Skin epidermis (tissue), 12 donors: ENCODE data around the gene DUSP11.
"Not testable (repeated sequence)": the region's sequence is repeated elsewhere in the genome, so short reads cannot be mapped to it uniquely, and the experiment has no call there.

Experiments
- H3K27ac ChIP-seq, 21 experiments: fragments of 200-600 bp; sonication (generic) in 11 of 21; one replicate each; pipeline ENCODE4 v1.5.0; 2020; ENCODE audit warnings: mild to moderate bottlenecking in 3 of 21, inconsistent platforms in 2 of 21, moderate library complexity in 2 of 21
- H3K4me3 ChIP-seq, 7 experiments: fragments of 200-600 bp; sonication (generic) in 2 of 7; one replicate each; pipeline ENCODE4 v1.5.0; 2020; ENCODE audit warnings: inconsistent platforms in 2 of 7, mild to moderate bottlenecking in 2 of 7, moderate library complexity in 1 of 7

DUSP11 gene

DNA sequence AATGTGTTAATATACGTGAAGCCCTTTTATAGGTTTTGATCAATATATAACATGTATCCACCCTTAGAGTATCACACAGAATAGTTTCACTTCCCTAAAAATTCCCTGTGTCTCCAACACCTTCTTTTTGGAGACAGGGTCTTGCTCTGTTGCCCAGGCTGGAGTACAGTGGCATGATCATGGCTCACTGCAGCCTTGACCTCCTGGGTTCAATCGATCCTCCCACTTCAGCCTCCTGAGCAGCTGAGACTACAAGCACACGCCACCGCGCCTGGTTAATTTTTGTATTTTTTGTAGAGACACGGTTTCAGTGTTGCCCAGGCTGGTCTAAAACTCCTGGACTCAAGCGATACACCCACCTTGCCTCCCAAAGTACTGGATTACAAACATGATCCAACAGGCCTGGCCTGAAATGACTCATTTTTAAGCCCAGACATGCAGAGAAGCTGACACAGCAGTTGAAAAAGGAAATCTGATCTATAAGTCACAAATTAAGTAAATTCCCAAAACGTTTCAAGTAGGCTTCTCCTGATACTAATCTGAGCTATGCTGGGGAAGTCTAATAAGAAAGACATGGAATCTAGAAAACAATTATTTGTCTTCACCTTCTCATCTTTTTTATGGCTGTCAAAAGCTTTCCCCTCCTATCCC is 2.9 kb downstream of the DUSP11 start:
- peak overlapping the region in 10 of 21 experiments; percentile 4 to 69 (median 32) for H3K27ac ChIP-seq
- H3K4me3 ChIP-seq, result no peak overlapping the region

DNA sequence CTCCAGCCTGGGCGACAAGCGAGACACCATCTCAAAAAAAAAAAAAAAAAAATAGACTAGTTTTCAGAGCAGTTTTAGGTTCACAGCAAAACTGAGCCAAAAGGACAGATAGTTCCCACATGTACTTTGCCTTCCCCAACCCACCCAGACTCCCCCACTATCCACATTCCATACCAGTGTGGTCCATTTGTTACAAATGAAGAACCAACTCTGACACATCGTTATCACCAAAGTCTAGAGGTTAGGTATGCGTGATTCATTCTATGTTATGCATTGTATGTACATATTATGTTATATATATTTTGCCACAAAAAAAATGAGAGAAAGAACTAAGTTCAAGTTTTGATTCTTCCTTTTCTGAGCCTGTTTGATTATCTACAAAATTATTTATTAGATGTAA is 3.5 kb downstream of the DUSP11 start:
- Histone ChIP-seq H3K27ac (peak overlapping the region in 2 of 21 experiments; percentile 4 to 5), H3K4me3 (no peak overlapping the region)

DNA sequence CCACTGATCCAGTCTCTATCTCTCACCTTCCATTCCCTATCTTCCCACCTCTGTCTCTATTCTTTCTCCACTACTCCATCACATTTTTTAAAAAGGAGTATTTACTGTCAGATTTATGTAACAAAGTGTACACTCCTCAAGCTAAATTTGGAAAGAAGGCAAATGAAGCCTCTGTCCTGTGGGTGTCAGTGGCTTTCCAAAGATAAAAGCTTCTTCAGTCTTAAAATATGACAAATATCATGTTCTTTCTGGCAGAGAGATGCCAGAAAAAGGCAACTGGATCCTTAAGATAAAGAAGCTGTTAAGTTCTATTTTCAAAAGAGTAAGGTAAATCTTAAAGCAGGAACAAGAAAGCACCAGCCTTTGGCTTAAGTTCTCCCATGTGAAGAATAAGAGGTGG is 7.1 kb downstream of the DUSP11 start:
- H3K27ac ChIP-seq, result no peak overlapping the region
- H3K4me3 ChIP-seq, result no peak overlapping the region

DNA sequence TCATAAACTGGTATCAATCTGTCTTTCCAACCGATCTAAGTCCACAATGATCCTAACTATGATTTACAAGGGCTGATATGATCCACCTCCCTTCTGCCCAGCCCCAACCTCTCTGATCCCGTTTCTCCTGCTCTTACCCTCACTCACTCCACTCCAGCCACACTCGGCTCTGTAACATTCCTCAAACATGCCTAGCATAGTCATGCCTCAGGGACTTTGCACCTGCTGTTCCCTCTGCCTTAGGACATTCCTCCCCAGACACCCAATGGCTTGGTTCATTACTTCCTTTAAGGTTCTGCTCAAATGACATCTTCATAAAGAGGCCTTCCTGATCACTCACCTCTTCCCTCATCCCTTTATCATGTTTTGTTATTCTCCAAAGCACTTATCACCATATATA is 9.2 kb downstream of the DUSP11 start:
- no peak overlapping the region for H3K4me3 ChIP-seq

DNA sequence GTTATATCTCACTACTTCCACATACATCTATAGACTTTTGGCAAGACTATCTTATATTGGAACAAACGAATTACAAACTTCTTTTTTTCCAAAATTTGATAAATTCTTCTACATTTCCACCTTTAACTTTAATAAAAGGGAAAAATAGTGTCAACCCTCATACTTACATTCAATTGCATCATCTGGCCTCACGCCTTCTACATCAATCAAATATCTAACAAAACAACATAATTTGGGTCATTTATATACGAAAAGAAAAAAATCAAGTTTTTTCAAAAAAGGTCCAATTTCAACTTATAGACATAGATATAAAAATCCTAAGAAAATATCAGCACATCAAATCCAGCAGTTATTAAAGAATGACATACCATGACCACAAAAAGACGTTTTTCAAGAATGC is 12.9 kb downstream of the DUSP11 start:
- no peak overlapping the region for H3K27ac ChIP-seq
- no peak overlapping the region for H3K4me3 ChIP-seq

More for the DNA sequence above, 9.2 kb downstream of the DUSP11 start:
- no peak overlapping the region for H3K27ac ChIP-seq

DNA sequence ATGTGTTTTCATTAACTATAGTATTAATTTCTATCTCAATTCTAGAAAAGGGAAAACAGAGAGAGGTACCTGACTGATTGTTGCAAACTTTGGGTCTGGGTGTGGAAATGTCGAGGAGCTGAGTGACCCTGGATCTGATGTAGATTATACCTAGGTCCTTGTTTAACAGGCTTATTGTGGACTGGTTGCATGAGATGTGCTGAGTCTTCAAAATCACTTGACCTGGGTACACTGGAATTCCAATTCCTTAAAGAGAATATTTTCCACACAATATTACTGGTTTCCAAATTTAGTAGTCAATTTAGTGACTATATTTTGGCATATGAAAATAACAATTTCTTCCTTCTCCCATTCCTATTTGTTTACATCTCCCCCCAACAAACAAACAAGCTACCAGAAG is 13.6 kb downstream of the DUSP11 start:
- Histone ChIP-seq H3K27ac (no peak overlapping the region), H3K4me3 (no peak overlapping the region)

DNA sequence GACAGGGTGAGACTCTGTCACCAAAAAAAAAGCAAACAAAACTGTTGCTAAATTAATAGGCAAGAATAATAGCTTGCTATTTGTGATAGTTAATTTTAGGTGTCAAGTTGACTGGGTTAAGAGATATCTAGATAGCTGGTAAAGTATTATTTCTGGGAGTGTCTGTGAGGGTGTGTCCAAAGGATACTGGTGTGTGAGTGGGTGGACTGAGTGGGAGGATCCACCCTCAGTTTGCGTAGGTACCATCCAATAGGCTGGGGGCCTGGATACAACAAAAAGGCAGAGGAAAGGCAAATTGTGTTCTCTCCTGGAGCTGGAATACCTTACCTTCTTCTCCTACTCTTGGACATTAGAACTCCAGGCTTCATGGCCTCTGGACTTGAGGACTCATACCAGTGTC is 15.0 kb downstream of the DUSP11 start:
- no peak overlapping the region for H3K27ac ChIP-seq
- no peak overlapping the region for H3K4me3 ChIP-seq

DNA sequence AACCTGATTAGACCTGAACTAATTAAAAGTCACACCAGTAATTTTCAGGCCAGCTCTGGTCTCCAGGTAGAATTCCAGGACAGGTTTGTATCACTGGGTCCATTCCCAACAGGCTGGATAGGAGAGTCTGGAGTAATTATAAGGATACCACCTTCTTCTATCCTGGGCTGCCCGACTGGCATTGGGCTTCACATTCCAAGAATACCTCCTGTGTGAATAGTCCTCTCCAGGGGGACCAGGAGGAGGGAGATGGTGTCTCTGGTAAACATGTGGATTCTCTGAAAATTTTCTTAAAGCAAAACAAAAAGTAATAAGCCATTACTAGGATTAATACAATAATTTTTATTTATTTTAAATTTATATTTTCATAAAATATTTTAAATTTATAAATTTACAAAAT is 17.3 kb downstream of the DUSP11 start:
- Histone ChIP-seq H3K4me3 (no peak overlapping the region), H3K27ac (no peak overlapping the region)

DNA sequence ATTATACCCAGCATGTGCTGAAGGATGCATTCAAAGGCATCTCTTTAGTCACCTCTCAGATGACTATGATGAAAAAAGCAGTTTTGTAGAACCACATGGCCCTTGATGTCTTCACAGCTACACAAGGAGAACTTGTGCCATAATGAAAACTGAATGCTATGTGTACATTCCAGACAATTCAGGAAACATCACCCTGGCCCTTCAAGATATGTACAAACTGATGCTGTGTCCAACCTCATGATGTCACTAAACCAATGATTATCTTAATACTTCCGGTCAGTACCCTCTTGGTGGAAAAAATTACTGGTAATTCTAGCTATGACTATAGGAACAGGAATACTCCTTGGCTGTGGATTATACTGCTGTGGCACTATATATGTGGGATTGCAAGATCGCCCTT is 20.0 kb downstream of the DUSP11 start:
- H3K27ac ChIP-seq, result no peak overlapping the region

DNA sequence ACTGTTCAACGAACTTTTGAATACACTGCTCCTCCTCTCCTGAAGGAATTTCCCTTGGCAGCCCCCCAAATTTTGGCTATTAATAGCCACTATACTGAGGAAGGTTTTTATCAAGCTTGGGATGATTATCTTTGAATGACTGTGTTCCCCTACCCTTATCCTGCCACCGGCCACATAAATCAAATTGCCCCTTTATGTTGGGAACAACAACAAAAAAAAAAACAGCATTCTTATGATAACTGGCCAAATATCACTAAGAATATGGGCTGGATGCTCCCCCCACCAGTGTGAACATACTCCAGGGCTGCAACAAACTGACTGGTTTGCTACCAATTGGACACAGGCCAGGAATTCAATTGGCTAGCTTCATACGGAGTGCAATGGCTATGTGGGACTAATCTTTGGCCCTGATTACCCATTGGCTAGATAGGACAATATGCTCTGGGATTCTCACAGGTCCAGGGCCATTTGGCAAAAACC is 20.6 kb downstream of the DUSP11 start:
- no peak overlapping the region for H3K27ac ChIP-seq
- H3K4me3 ChIP-seq, result no peak overlapping the region

More for the DNA sequence above, 20.0 kb downstream of the DUSP11 start:
- H3K4me3 ChIP-seq, result no peak overlapping the region

DNA sequence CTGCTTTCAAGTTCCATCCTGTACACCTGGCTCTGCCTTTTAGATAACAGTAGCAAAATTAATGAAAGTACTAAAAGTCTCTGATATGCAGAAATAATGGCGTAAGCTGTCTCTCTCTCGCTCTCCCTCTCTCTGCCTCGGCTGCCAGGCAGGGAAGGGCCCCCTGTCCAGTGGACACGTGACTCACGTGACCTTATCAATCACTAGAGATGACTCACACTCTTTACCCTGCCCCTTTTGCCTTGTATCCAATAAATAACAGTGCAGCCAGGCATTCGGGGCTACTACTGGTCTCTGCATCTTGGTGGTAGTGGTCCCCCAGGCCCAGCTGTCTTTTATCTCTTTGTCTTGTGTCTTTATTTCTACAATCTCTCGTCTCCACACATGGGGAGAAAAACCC is 25.6 kb downstream of the DUSP11 start:
- not testable (repeated sequence) for H3K4me3 ChIP-seq, H3K27ac ChIP-seq

DNA sequence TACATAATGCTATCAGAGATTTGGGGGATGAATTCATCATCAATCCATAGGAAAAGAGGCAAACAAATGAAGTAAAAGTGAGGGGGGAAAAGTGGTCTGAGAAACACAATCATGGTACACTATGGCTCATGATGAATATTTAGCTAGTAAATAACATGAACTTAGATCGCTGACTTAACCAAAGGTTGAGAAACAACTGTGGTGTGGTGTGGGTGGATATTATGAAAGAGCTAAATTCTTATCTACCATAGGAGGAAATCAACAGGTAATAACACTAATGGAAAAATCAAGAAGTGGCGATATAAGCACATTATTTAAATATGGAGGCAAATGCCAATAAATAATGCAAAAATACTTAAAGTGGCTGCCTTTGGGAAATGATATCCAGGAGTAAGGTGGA is 30.6 kb downstream of the DUSP11 start:
- no peak overlapping the region for H3K27ac ChIP-seq
- no peak overlapping the region for H3K4me3 ChIP-seq

DNA sequence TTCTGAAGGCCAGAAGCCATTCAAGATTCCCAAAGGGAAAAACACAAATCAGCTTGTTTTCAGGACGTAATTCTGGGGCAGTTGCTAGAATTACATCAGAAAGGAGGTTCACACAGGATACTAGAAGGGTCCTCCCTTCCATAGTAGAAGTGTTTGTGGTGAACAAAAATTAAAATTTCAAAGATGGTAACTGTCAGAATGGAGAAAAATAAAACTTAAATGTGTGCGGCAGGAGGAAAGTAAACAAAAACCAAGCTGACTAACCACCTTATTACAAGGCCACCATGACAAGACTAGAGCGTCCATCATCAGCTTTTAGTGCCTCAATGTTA is 33.1 kb downstream of the DUSP11 start:
- H3K27ac ChIP-seq, result no peak overlapping the region

DNA sequence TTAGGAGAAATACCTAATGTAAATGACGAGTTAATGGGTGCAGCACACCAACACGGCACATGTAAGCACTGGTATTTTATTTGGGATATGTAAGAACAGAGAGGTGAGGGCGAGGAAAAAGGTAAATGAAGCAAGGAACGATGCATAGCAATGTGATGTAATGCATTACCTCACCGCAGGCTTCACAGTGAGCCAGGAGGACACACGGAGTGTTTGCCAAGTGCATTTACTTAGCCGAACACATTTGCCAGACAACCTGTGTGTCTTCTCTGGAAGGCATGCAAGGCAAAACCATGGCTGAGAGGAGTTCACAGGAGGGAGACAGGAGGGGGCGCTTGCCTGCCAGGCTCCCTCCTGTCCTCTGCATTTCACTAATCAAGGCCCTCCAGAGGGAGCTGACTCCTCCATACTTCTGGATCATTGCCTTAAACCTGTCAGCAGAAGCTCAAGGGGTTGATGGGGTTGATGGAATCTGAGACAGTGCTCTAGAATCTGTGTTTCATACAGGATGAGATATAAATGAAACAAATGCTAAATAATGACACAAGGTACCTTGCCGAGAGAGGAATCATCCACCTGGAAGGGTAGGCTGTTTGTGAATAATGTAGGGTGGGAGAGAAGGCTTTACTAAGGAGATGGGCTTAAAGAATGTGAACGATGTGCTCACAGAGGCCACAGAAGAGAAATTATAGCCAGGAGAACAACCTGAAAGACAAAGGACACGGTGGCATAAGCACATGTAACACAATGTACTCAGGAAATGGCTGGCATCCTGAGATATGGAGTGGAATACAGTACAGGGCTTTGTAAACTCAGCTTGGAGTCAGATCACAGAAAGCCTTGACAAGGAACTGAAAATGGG is 33.7 kb downstream of the DUSP11 start:
- Histone ChIP-seq H3K27ac (peak overlapping the region in 2 of 21 experiments; percentile 23 to 28), H3K4me3 (no peak overlapping the region)

More for the DNA sequence above, 33.1 kb downstream of the DUSP11 start:
- H3K4me3 ChIP-seq, result no peak overlapping the region

DNA sequence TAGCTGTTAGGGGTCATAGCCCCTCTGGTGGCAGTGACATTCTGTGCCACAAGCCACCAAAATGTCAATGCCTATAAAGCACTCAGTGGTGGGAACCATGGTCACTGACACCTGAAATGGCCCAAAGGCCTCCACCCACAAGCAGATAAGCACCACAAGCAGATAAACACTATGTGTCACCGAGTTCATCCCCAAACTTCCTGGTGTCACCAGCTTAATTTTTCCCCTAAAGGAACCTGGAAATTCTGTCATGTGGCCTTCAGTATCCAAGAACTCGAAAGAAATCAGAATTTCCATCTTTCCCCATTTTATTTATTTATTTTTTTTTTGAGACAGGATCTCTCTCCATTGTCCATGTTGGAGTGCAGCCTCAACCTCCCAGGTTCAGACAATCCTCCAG is 39.1 kb downstream of the DUSP11 start:
- no peak overlapping the region for H3K4me3 ChIP-seq
- H3K27ac ChIP-seq, result no peak overlapping the region

DNA sequence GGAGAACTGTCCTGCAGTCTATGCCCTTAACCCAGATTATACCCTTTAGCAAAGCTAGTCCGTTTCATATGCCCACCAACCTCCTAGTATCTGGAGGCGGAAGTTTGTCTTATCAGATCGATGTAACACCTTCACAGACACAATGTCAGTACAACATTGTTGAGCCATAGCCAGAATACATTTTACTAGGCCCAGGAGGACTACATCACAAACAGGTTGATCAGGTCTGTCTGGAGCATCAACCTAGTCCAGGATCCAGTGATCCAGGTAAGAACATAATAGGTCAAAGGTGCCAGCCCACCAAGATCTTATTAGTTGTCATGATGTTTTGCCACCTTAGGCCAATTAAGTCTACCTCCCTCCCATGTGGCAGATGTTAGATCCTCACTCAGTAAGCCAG is 40.8 kb downstream of the DUSP11 start:
- Histone ChIP-seq H3K27ac (peak overlapping the region in 3 of 21 experiments; percentile 50 to 60 (median 55)), H3K4me3 (no peak overlapping the region)

DNA sequence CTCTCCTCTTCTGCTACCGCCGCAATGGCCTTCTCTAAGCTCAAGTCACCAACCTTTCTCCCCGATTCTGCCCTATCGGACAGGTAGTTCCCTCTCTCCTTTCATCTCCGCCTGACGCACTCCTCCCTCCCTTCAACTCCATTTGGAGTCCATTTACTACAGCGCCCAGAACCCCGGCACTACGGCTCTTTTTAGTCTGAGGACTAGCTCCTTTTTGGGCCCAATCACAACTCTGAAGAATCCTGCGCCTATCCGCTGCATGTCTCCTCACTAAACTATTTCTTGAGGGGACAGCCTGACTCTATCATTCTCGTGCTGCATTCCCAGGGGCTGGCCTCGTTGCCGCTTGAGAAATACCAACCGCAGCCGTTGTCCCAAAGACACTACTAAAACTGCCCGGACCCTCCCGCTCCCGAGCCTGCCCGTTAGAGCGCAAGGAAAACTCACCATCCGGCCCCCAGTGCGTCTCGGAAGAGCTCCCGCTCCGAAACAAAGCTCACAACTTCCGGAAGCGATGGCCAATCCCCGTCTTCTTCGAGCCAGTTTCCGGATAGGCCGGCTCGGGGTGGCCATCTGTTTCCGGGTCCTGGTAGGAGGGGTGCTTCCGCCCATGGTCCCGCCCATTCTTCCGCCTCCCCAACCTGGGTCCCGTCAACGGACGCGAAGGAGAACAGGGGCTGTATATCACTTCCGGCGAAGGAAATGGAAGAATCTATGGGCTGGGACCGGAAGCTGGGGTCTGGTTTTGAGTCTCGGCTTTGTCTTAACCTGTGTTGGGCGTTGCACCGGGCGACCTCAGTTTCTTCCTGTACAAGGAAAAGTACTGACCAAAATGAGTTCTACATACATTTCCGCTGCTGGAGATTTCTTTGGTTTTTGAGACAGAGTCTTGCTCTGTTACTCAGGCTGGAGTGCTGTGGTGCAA is 42.8 kb downstream of the DUSP11 start, which contains the start of gene TPRKB:
Gene TPRKB, minus strand, starts transcription at position 491 of the 925 bp plus-strand sequence. CDS start 2,776 bp downstream, outside the sequence.
- peak within 1 kb of the TSS; percentile 67 to 95 (median 76) for H3K4me3 ChIP-seq
- peak within 1 kb of the TSS in 20 of 21 experiments; percentile 59 to 85 (median 76) for H3K27ac ChIP-seq

DNA sequence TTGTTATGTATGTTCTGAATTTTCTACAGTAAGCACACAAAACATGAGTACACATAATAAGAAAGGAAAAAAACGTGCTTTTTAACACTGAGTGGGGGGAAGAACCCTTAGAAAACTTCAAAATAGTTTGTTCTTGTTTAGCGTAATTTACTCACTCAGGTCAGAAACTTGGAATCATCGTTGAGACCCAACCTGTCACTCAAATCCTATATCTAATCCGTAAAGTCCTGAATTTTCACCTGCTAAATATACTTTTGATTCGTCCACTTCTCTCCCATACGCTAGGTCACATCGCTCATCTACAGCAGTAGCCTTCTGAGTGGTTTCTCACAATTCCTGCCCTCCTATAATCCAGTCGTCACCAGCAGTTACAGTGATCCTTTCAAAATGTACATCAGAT is 43.5 kb downstream of the DUSP11 start:
- H3K4me3 ChIP-seq, result peak overlapping the region; percentile 67 to 95 (median 76)
- peak overlapping the region in 18 of 21 experiments; percentile 44 to 85 (median 74) for H3K27ac ChIP-seq

DNA sequence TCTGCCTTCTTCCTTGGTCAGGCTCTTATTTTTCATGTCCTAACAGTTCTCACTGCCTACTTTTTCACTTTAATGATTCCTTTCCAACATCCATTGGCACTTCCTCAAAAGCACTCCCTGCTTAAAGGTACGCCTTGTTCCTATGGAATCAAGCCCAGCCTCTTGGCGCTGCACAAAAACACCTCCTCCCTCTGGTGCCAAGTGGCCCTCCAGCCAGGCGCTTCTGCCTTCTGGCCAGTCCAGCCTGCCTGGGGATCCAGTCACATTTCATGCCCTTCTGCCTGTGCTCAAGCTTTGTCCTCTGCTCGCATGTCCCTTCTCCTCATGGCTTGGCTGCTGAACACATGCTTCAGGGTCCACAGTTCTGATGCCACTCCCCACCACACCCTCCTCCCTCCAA is 49.1 kb downstream of the DUSP11 start:
- Histone ChIP-seq H3K27ac (peak overlapping the region in 1 of 21 experiments; percentile 7), H3K4me3 (no peak overlapping the region)

DNA sequence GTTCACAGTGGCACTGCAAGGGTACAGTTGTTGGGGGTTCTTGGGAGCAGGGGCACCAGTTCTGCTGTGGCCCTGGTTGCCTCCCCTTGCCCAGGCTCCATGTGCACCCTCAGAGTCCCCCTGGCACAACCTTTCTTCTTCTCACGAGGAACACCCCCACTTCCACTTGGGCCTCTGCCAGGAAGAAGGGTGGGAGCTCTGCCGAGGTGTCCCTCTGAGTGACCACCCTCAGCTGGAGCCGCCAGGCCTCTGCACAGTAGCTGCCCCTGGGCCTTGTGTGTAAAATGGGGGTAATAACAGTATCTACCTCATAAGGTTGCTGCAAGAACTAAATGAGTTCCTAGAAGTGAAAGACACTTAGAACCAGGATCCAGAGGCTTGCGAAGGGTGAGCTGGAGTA is 51.2 kb downstream of the DUSP11 start:
- no peak overlapping the region for H3K27ac ChIP-seq
- no peak overlapping the region for H3K4me3 ChIP-seq
